Ishikawa (cell line): Measurements from ENCODE around the gene CARD14.

ENCODE experiments used
- CEBPB ChIP-seq: IDR thresholded peaks from 2 replicates; pipeline ENCODE4 v1.6.1; 2012
- CREB1 ChIP-seq: IDR thresholded peaks from 2 replicates; pipeline ENCODE4 v1.6.1; 2012; ENCODE audit warnings: low read depth
- EGR1 ChIP-seq: IDR thresholded peaks from 2 replicates; pipeline ENCODE4 v1.6.1; 2012
- EP300 ChIP-seq: IDR thresholded peaks from 2 replicates; pipeline ENCODE4 v1.6.1; 2012; ENCODE audit warnings: borderline replicate concordance
- FOXM1 ChIP-seq: IDR thresholded peaks from 2 replicates; pipeline ENCODE4 v1.6.1; 2012; ENCODE audit warnings: low read depth, borderline replicate concordance
- NFIC ChIP-seq: IDR thresholded peaks from 2 replicates; pipeline ENCODE4 v1.6.1; 2012
- RAD21 ChIP-seq: IDR thresholded peaks from 2 replicates; pipeline ENCODE4 v1.6.1; 2012; ENCODE audit warnings: low read depth
- TAF1 ChIP-seq: IDR thresholded peaks from 2 replicates; pipeline ENCODE4 v1.6.1; 2012; ENCODE audit warnings: low read depth, mild to moderate bottlenecking
- TCF12 ChIP-seq: IDR thresholded peaks from 2 replicates; pipeline ENCODE4 v1.6.1; 2012; ENCODE audit warnings: low read depth
- TEAD4 ChIP-seq: IDR thresholded peaks from 2 replicates; pipeline ENCODE4 v1.6.1; 2012
- YY1 ChIP-seq: IDR thresholded peaks from 2 replicates; pipeline ENCODE4 v1.6.1; 2012; ENCODE audit warnings: low read depth
- TF ChIP-seq, protein P1 (sequence below): IDR thresholded peaks from 2 replicates; pipeline ENCODE4 v1.6.1; 2012; ENCODE audit warnings: low read depth, mild to moderate bottlenecking
- TF ChIP-seq, protein P2 (sequence below): IDR thresholded peaks from 2 replicates; pipeline ENCODE4 v1.6.1; 2012
- TF ChIP-seq, protein P3 (sequence below): IDR thresholded peaks from 2 replicates; pipeline ENCODE4 v1.6.1; 2012

DNA sequence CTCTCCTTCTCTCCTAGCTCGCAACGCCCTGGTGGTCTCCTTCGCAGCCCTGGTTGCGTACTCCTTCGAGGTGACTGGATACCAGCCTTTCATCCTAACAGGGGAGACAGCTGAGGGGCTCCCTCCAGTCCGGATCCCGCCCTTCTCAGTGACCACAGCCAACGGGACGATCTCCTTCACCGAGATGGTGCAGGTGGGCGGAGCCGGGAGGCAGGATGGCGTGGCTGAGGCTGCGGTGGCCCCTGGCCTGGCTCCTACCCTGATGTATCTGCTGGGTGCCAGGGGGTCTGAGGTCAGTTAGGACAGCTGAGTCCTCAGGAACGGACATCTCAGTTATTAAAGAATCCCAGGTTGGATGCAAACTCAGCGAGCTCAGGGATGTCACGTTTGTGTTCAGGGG, 67.1 kb downstream of the CARD14 start:
- no peak for TF ChIP-seq EGR1
- TF ChIP-seq, protein P1, sequence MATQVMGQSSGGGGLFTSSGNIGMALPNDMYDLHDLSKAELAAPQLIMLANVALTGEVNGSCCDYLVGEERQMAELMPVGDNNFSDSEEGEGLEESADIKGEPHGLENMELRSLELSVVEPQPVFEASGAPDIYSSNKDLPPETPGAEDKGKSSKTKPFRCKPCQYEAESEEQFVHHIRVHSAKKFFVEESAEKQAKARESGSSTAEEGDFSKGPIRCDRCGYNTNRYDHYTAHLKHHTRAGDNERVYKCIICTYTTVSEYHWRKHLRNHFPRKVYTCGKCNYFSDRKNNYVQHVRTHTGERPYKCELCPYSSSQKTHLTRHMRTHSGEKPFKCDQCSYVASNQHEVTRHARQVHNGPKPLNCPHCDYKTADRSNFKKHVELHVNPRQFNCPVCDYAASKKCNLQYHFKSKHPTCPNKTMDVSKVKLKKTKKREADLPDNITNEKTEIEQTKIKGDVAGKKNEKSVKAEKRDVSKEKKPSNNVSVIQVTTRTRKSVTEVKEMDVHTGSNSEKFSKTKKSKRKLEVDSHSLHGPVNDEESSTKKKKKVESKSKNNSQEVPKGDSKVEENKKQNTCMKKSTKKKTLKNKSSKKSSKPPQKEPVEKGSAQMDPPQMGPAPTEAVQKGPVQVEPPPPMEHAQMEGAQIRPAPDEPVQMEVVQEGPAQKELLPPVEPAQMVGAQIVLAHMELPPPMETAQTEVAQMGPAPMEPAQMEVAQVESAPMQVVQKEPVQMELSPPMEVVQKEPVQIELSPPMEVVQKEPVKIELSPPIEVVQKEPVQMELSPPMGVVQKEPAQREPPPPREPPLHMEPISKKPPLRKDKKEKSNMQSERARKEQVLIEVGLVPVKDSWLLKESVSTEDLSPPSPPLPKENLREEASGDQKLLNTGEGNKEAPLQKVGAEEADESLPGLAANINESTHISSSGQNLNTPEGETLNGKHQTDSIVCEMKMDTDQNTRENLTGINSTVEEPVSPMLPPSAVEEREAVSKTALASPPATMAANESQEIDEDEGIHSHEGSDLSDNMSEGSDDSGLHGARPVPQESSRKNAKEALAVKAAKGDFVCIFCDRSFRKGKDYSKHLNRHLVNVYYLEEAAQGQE = no peak
- TF ChIP-seq EP300 = no peak
- no peak for TF ChIP-seq CREB1
- no peak for TF ChIP-seq TAF1
- no peak for TF ChIP-seq CEBPB
- no peak for TF ChIP-seq RAD21
- no peak for TF ChIP-seq TCF12
- TF ChIP-seq NFIC = no peak
- TF ChIP-seq FOXM1 = no peak
- no peak for TF ChIP-seq TEAD4
- TF ChIP-seq, protein P2, sequence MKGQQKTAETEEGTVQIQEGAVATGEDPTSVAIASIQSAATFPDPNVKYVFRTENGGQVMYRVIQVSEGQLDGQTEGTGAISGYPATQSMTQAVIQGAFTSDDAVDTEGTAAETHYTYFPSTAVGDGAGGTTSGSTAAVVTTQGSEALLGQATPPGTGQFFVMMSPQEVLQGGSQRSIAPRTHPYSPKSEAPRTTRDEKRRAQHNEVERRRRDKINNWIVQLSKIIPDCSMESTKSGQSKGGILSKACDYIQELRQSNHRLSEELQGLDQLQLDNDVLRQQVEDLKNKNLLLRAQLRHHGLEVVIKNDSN = no peak
- TF ChIP-seq, protein P3, sequence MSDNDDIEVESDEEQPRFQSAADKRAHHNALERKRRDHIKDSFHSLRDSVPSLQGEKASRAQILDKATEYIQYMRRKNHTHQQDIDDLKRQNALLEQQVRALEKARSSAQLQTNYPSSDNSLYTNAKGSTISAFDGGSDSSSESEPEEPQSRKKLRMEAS = no peak
- no peak for TF ChIP-seq YY1
